HEK293 (cell line): ENCODE measurements around the gene ETHE1.
"Not testable (repeated sequence)": the region's sequence is repeated elsewhere in the genome, so short reads cannot be mapped to it uniquely, and the experiment has no call there.

Source experiments
- CTCF ChIA-PET: fragments of 350-600 bp; formaldehyde crosslinking; extraction: SDS; loops from one replicate; lab custom pipeline; 2021; ENCODE audit warnings: antibody characterized with exemption; lab: Yijun Ruan, JAX
- POLR2A ChIA-PET: fragments of 300-600 bp; formaldehyde crosslinking; extraction: SDS; loops from one replicate; lab custom pipeline; 2020; ENCODE audit warnings: antibody characterized with exemption, inconsistent platforms; lab: Yijun Ruan, JAX
- H3K27ac ChIP-seq: fragments of 200-500 bp; sonication (Bioruptor generic); 2 replicates; pipeline ENCODE4 v1.5.1; 2014; ENCODE audit warnings: low read depth, low read length, control low read depth, inconsistent platforms; ENCODE audit errors: extremely low read depth
- H3K36me3 ChIP-seq, 2 experiments: fragments of 200-500 bp in 1 of 2; sonication (Bioruptor generic) in 1 of 2; 1 replicate in 1 of 2; 2 replicates in 1 of 2; pipeline ENCODE4 v1.5.1; 2014 to 2017; ENCODE audit warnings: inconsistent platforms in 2 of 2, low read length in 2 of 2; ENCODE audit not compliant: control insufficient read depth in 2 of 2, insufficient read depth in 1 of 2
- H3K4me1 ChIP-seq: fragments of 200-500 bp; sonication (Bioruptor generic); 2 replicates; pipeline ENCODE4 v1.5.1; 2014; ENCODE audit warnings: mild to moderate bottlenecking, low read length, inconsistent platforms; ENCODE audit not compliant: control insufficient read depth, insufficient read depth
- H3K4me3 ChIP-seq: 2 replicates; pipeline ENCODE4 v1.5.1; 2011; ENCODE audit warnings: low read depth, mild to moderate bottlenecking, control low read depth, low read length, moderate library complexity
- H3K9me3 ChIP-seq: fragments of 200-500 bp; sonication (Bioruptor generic); 2 replicates; pipeline ENCODE4 v1.5.1; 2014; ENCODE audit warnings: low read depth, low read length, inconsistent platforms; ENCODE audit not compliant: control insufficient read depth, insufficient read depth
- EGR2 ChIP-seq: fragments of 450-650 bp; formaldehyde crosslinking; IDR thresholded peaks from 2 replicates; pipeline ENCODE4 v1.5.1; 2016; ENCODE audit warnings: low read depth, missing biosample characterization, missing genetic modification characterization
- GLIS1 ChIP-seq: fragments of 450-650 bp; formaldehyde crosslinking; IDR thresholded peaks from 2 replicates; pipeline ENCODE4 v1.5.1; 2016; ENCODE audit warnings: missing biosample characterization, missing genetic modification characterization
- SETDB1 ChIP-seq: IDR thresholded peaks from one replicate; pipeline ENCODE4 v1.6.1; 2017; ENCODE audit warnings: mild to moderate bottlenecking, low read length, moderate library complexity, mixed read lengths; ENCODE audit not compliant: insufficient read length
- WT1 ChIP-seq: fragments of 450-650 bp; formaldehyde crosslinking; IDR thresholded peaks from 2 replicates; pipeline ENCODE4 v1.5.1; 2016; ENCODE audit warnings: missing biosample characterization, missing genetic modification characterization
- ZBTB17 ChIP-seq: fragments of 450-650 bp; formaldehyde crosslinking; IDR thresholded peaks from 2 replicates; pipeline ENCODE4 v1.5.1; 2016; ENCODE audit warnings: missing biosample characterization, missing genetic modification characterization
- ZBTB20 ChIP-seq: fragments of 450-650 bp; formaldehyde crosslinking; IDR thresholded peaks from 2 replicates; pipeline ENCODE4 v1.5.1; 2016; ENCODE audit warnings: missing biosample characterization, missing genetic modification characterization
- ZFHX2 ChIP-seq: fragments of 450-650 bp; formaldehyde crosslinking; conservative IDR thresholded peaks from 2 replicates; pipeline ENCODE4 v1.5.1; 2016; ENCODE audit warnings: missing biosample characterization, missing genetic modification characterization
- ZNF202 ChIP-seq: fragments of 450-650 bp; formaldehyde crosslinking; IDR thresholded peaks from 2 replicates; pipeline ENCODE4 v1.5.1; 2016; ENCODE audit warnings: missing biosample characterization, missing genetic modification characterization, borderline replicate concordance
- ZNF292 ChIP-seq: fragments of 450-650 bp; formaldehyde crosslinking; IDR thresholded peaks from 2 replicates; pipeline ENCODE4 v1.5.1; 2016; ENCODE audit warnings: low read depth, missing biosample characterization, missing genetic modification characterization, borderline replicate concordance
- ZNF37A ChIP-seq: fragments of 450-650 bp; IDR thresholded peaks from 2 replicates; pipeline ENCODE4 v1.5.1; 2018; ENCODE audit warnings: missing biosample characterization, missing genetic modification characterization
- ZNF510 ChIP-seq: fragments of 450-650 bp; formaldehyde crosslinking; IDR thresholded peaks from 2 replicates; pipeline ENCODE4 v1.5.1; 2018; ENCODE audit warnings: mild to moderate bottlenecking, missing genetic modification characterization, missing biosample characterization; ENCODE audit not compliant: insufficient replicate concordance
- ZNF549 ChIP-seq: fragments of 450-650 bp; IDR thresholded peaks from 2 replicates; pipeline ENCODE4 v1.5.1; 2018; ENCODE audit warnings: missing biosample characterization, missing genetic modification characterization, mild to moderate bottlenecking, inconsistent platforms, moderate library complexity
- ZNF596 ChIP-seq: fragments of 450-650 bp; IDR thresholded peaks from 2 replicates; pipeline ENCODE4 v1.5.0; 2018; ENCODE audit warnings: missing biosample characterization, mild to moderate bottlenecking, missing genetic modification characterization, moderate library complexity
- ZNF623 ChIP-seq: fragments of 450-650 bp; formaldehyde crosslinking; IDR thresholded peaks from 2 replicates; pipeline ENCODE4 v1.5.1; 2016; ENCODE audit warnings: missing biosample characterization, missing genetic modification characterization
- ZNF658 ChIP-seq: fragments of 450-650 bp; formaldehyde crosslinking; IDR thresholded peaks from 2 replicates; pipeline ENCODE4; 2016; ENCODE audit warnings: missing biosample characterization, missing genetic modification characterization
- ZSCAN16 ChIP-seq: fragments of 450-650 bp; formaldehyde crosslinking; IDR thresholded peaks from 2 replicates; pipeline ENCODE4 v1.5.1; 2016; ENCODE audit warnings: missing biosample characterization, missing genetic modification characterization
- TF ChIP-seq, protein P1 (sequence below): fragments of 450-650 bp; formaldehyde crosslinking; IDR thresholded peaks from 2 replicates; pipeline ENCODE4 v1.5.1; 2017; ENCODE audit warnings: missing biosample characterization, missing genetic modification characterization
- TF ChIP-seq, protein P2 (sequence below): fragments of 450-650 bp; formaldehyde crosslinking; IDR thresholded peaks from 2 replicates; pipeline ENCODE4 v1.5.1; 2016; ENCODE audit warnings: missing biosample characterization, missing genetic modification characterization
- TF ChIP-seq, protein P3 (sequence below): fragments of 450-650 bp; formaldehyde crosslinking; optimal IDR thresholded peaks from 2 replicates; pipeline ENCODE3; 2016; ENCODE audit warnings: missing biosample characterization, mild to moderate bottlenecking, missing genetic modification characterization
- TF ChIP-seq, protein P4 (sequence below): fragments of 450-650 bp; formaldehyde crosslinking; IDR thresholded peaks from 2 replicates; pipeline ENCODE4 v1.5.1; 2017; ENCODE audit warnings: missing biosample characterization, missing genetic modification characterization
- TF ChIP-seq, protein P5 (sequence below): fragments of 450-650 bp; formaldehyde crosslinking; IDR thresholded peaks from 2 replicates; pipeline ENCODE4 v1.5.1; 2016; ENCODE audit warnings: missing biosample characterization, missing genetic modification characterization

Gene ETHE1

DNA sequence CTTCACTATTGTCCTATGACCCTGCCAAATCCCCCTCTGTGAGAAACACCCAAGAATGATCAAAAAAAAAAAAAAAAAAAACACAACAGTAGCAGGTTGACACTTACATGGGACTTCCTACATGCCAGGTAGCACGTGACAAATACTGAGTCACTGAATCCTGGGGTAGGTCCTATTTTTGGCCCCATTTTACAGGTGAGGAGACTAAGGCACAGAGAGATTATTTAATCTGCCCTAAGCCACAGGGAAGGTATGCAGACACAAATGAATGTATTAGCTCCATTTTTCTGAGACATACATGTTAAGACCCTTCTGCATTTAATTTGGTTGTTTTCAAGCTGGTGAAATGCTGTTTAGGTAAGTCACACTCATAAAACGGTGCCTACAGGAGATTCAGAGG lies 21.7 kb upstream of the ETHE1 start:
- Histone ChIP-seq H3K4me3 (no peak overlapping the region), H3K4me1 (no peaks in the 10 kb centered on the region), H3K27ac (no peak overlapping the region), H3K9me3 (no peaks in the 10 kb centered on the region), H3K36me3 (peaks cover 79 to 83% of the 10 kb centered on the region in 2 experiments)
- ChIA-PET POLR2A (no interaction called here), CTCF (interaction anchor here (0.6 to 1.5 kb wide), 4 partner anchors 46 to 443 kb away, joined by 3 read pairs; no protein-coding TSS in a partner anchor)
- peak; percentile 70 for TF ChIP-seq ZNF623 (tag by site-specific recombination)
- TF ChIP-seq, protein P1, sequence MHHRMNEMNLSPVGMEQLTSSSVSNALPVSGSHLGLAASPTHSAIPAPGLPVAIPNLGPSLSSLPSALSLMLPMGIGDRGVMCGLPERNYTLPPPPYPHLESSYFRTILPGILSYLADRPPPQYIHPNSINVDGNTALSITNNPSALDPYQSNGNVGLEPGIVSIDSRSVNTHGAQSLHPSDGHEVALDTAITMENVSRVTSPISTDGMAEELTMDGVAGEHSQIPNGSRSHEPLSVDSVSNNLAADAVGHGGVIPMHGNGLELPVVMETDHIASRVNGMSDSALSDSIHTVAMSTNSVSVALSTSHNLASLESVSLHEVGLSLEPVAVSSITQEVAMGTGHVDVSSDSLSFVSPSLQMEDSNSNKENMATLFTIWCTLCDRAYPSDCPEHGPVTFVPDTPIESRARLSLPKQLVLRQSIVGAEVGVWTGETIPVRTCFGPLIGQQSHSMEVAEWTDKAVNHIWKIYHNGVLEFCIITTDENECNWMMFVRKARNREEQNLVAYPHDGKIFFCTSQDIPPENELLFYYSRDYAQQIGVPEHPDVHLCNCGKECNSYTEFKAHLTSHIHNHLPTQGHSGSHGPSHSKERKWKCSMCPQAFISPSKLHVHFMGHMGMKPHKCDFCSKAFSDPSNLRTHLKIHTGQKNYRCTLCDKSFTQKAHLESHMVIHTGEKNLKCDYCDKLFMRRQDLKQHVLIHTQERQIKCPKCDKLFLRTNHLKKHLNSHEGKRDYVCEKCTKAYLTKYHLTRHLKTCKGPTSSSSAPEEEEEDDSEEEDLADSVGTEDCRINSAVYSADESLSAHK (tag by site-specific recombination): no peak
- TF ChIP-seq, protein P2, sequence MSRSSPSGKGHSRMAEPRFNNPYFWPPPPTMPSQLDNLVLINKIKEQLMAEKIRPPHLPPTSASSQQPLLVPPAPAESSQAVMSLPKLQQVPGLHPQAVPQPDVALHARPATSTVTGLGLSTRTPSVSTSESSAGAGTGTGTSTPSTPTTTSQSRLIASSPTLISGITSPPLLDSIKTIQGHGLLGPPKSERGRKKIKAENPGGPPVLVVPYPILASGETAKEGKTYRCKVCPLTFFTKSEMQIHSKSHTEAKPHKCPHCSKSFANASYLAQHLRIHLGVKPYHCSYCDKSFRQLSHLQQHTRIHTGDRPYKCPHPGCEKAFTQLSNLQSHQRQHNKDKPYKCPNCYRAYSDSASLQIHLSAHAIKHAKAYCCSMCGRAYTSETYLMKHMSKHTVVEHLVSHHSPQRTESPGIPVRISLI (tag by site-specific recombination): peak; percentile 95

DNA sequence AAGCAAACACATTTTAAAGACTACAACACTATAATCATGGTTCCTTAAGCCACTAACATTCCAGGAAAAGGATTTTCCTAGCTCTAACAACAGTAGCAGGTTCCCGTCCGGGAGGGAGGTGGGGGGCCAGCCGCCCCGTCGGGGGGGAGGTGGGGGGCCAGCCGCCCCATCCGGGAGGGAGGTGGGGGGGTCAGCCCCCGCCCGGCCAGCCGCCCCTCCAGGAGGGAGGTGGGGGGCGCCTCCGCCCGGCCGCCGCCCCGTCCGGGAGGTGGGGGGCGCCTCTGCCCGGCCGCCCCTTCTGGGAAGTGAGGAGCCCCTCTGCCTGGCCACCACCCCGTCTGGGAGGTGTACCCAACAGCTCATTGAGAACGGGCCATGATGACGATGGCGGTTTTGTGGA lies 20.9 kb upstream of the ETHE1 start:
- H3K4me3 ChIP-seq, H3K4me1 ChIP-seq, H3K9me3 ChIP-seq, H3K27ac ChIP-seq, POLR2A ChIA-PET: not testable (repeated sequence)
- CTCF ChIA-PET: interaction anchor here (1.2 kb wide), 1 partner anchor 47 kb away, joined by 3 read pairs; no protein-coding TSS in a partner anchor
- H3K36me3 ChIP-seq: peaks cover 79 to 83% of the 10 kb centered on the region in 2 experiments

DNA sequence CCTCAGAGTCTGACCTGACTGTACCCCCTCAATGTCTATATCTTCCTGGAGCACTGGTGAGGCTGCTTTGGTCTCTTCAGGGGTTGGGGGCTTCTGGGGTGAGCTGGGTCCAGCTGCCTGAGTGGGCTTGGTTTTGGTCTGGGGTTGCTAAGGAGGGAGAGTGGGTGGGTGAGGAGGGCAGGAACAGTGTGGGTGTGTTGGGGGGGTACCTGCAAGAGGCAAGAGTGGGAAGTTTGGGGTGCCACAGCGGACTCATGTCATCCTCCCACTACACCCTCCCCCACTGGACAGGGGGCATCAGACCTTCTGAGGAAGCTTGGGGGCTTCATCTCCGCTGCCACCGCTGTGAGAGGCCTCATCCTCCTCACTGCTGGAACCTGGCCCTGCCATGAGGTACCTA lies 19.6 kb upstream of the ETHE1 start:
- Histone ChIP-seq H3K9me3 (no peaks in the 10 kb centered on the region), H3K36me3 (peaks cover 81 to 85% of the 10 kb centered on the region in 2 experiments), H3K4me1 (no peaks in the 10 kb centered on the region), H3K27ac (no peak overlapping the region), H3K4me3 (no peak overlapping the region)
- ChIA-PET CTCF (interaction anchor here (0.8 to 2.6 kb wide), 2 partner anchors 9 to 11 kb away, joined by 3 to 24 read pairs; no protein-coding TSS in a partner anchor), POLR2A (no interaction called here)
- TF ChIP-seq GLIS1 (no peak), ZNF37A (tag by site-specific recombination) (no peak), ZSCAN16 (tag by site-specific recombination) (no peak), ZBTB20 (tag by site-specific recombination) (no peak), ZNF510 (no peak), ZFHX2 (peak; percentile 79), EGR2 (tag by site-specific recombination) (peak; percentile 82), ZBTB17 (tag by site-specific recombination) (no peak), ZNF596 (no peak), ZNF658 (tag by site-specific recombination) (no peak), ZNF202 (tag by site-specific recombination) (no peak), SETDB1 (no peak), WT1 (tag by site-specific recombination) (no peak), ZNF292 (tag by site-specific recombination) (no peak), ZNF549 (no peak)
- TF ChIP-seq, protein P3, sequence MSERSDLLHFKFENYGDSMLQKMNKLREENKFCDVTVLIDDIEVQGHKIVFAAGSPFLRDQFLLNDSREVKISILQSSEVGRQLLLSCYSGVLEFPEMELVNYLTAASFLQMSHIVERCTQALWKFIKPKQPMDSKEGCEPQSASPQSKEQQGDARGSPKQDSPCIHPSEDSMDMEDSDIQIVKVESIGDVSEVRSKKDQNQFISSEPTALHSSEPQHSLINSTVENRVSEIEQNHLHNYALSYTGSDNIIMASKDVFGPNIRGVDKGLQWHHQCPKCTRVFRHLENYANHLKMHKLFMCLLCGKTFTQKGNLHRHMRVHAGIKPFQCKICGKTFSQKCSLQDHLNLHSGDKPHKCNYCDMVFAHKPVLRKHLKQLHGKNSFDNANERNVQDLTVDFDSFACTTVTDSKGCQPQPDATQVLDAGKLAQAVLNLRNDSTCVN (tag by site-specific recombination): no peak
- TF ChIP-seq, protein P4, sequence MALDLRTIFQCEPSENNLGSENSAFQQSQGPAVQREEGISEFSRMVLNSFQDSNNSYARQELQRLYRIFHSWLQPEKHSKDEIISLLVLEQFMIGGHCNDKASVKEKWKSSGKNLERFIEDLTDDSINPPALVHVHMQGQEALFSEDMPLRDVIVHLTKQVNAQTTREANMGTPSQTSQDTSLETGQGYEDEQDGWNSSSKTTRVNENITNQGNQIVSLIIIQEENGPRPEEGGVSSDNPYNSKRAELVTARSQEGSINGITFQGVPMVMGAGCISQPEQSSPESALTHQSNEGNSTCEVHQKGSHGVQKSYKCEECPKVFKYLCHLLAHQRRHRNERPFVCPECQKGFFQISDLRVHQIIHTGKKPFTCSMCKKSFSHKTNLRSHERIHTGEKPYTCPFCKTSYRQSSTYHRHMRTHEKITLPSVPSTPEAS (tag by site-specific recombination): no peak
- TF ChIP-seq, protein P5, sequence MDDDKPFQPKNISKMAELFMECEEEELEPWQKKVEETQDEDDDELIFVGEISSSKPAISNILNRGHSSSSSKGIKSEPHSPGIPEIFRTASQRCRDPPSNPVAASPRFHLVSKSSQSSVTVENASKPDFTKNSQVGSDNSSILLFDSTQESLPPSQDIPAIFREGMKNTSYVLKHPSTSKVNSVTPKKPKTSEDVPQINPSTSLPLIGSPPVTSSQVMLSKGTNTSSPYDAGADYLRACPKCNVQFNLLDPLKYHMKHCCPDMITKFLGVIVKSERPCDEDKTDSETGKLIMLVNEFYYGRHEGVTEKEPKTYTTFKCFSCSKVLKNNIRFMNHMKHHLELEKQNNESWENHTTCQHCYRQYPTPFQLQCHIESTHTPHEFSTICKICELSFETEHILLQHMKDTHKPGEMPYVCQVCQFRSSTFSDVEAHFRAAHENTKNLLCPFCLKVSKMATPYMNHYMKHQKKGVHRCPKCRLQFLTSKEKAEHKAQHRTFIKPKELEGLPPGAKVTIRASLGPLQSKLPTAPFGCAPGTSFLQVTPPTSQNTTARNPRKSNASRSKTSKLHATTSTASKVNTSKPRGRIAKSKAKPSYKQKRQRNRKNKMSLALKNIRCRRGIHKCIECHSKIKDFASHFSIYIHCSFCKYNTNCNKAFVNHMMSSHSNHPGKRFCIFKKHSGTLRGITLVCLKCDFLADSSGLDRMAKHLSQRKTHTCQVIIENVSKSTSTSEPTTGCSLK (tag by site-specific recombination): no peak
